Bronchial epithelial cell (primary cell): ENCODE data around the gene SMYD2. TPM values are rescaled to one million over a fixed set of nuclear protein-coding genes. Genes with fewer than 3 reads are reported as not detected.

Source experiments
- DNase-seq: peaks from one replicate; pipeline ENCODE4 v3.0.0-alpha.2; 2010; ENCODE audit warnings: low read depth
- FAIRE-seq: peaks from 2 replicates; lab custom pipeline; 2011; peaks lifted over from hg19 to GRCh38; lab: Jason Lieb, UNC
- H3K27me3 ChIP-seq: 2 replicates; pipeline ENCODE4 v1.5.1; 2011; ENCODE audit warnings: low read length; ENCODE audit not compliant: control insufficient read depth, insufficient read depth
- H3K36me3 ChIP-seq: 2 replicates; pipeline ENCODE4 v1.5.1; 2011; ENCODE audit warnings: low read length; ENCODE audit not compliant: control insufficient read depth, insufficient read depth
- H3K4me3 ChIP-seq: 2 replicates; pipeline ENCODE4 v1.5.1; 2011; ENCODE audit warnings: mild to moderate bottlenecking, low read depth, low read length, control low read depth
- total RNA-seq: library from RNA; depleted of rRNA; stranded (reverse); fragments of >200 nt; gene quantifications from 2 replicates; pipeline ENCODE4 v1.2.1, GENCODE V29; 2014
- TF ChIP-seq, protein P1 (sequence below): IDR thresholded peaks from 2 replicates; pipeline ENCODE4 v1.5.1; 2011; ENCODE audit warnings: mild to moderate bottlenecking, moderate library complexity, low read length, control low read depth, inconsistent platforms; ENCODE audit not compliant: insufficient read depth, severe bottlenecking

The SMYD2 gene, protein sequence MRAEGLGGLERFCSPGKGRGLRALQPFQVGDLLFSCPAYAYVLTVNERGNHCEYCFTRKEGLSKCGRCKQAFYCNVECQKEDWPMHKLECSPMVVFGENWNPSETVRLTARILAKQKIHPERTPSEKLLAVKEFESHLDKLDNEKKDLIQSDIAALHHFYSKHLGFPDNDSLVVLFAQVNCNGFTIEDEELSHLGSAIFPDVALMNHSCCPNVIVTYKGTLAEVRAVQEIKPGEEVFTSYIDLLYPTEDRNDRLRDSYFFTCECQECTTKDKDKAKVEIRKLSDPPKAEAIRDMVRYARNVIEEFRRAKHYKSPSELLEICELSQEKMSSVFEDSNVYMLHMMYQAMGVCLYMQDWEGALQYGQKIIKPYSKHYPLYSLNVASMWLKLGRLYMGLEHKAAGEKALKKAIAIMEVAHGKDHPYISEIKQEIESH
- 49.2 and 58.4 TPM in 2 replicates for total RNA-seq

GRCh38 chr1:214281021-214281719, at the start of gene SMYD2:
TSS of gene SMYD2 (plus strand) at chr1:214281159. CDS start at chr1:214281255, 96 bp downstream.
- FAIRE-seq: no peak

DNA sequence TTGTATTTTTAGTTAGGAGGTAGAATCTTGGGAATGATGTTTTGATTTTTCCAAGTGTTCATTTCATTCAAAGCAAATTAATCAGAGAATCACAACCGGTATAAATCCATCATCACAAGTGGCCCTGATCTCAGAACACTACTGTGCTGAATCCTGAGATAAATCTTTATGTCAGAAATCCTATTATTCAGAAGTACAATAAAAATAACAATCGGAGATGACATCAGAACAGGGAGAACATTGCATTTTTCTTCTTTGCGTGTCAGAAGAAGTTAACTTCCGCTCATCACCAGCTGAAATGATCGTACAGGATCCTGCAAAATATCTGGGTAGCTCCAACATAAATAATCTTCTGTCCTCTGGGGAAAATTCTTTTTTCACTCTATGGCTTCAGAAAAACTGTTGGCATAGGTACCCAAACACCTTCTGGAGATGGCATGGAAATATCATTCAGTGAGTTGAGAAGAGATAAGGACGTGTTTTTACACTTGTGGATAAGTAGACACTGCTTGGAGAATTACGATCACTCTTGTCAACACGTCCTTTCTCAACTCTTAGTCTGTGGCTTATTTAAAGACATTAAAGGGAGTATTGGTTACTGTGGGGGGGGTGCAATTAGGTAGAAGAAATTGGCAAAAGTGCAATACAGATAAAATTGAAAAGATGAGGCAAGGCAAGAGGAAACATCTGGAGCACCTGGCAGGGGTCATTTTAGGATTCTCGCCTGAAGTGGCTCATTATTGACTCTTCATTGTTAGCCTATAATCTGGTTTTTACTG, 46.9 kb upstream of the SMYD2 start:
- DNase-seq (no peak), FAIRE-seq (no peak)
- H3K36me3 ChIP-seq: no peaks in the 10 kb centered on the region
- H3K27me3 ChIP-seq: no peaks in the 10 kb centered on the region
- no peak overlapping the region for H3K4me3 ChIP-seq
- TF ChIP-seq, protein P1, sequence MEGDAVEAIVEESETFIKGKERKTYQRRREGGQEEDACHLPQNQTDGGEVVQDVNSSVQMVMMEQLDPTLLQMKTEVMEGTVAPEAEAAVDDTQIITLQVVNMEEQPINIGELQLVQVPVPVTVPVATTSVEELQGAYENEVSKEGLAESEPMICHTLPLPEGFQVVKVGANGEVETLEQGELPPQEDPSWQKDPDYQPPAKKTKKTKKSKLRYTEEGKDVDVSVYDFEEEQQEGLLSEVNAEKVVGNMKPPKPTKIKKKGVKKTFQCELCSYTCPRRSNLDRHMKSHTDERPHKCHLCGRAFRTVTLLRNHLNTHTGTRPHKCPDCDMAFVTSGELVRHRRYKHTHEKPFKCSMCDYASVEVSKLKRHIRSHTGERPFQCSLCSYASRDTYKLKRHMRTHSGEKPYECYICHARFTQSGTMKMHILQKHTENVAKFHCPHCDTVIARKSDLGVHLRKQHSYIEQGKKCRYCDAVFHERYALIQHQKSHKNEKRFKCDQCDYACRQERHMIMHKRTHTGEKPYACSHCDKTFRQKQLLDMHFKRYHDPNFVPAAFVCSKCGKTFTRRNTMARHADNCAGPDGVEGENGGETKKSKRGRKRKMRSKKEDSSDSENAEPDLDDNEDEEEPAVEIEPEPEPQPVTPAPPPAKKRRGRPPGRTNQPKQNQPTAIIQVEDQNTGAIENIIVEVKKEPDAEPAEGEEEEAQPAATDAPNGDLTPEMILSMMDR: no peak

More at GRCh38 chr1:214281021-214281719, at the start of gene SMYD2:
- Histone ChIP-seq H3K27me3 (no peaks in the 10 kb centered on the region), H3K4me3 (peak within 1 kb of the TSS; percentile 63), H3K36me3 (no peaks in the 10 kb centered on the region)
- TF ChIP-seq, protein P1: no peak
- DNase-seq: peak; percentile 45

DNA sequence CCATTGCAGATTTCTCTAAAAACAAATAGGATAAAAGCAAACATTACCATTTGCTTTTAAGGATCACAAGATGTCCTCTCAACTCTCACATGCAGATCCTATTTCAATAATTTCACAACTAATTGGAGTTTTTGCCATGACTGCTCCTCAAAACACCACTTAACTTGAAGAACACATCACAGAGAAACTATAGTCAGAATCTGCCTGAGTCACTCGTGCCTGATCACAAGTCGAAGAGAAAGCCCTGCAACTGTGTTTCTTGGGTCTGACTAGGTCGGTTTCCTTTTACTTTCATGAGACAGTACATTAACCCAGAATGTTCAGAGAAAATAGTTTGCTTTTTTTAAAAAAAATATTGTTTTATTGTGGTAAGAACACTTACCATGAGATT, 46.3 kb upstream of the SMYD2 start:
- H3K4me3 ChIP-seq: no peak overlapping the region
- H3K27me3 ChIP-seq: no peaks in the 10 kb centered on the region
- TF ChIP-seq, protein P1: no peak
- no peaks in the 10 kb centered on the region for H3K36me3 ChIP-seq
- no peak for FAIRE-seq
- peak; percentile 61 for DNase-seq

DNA sequence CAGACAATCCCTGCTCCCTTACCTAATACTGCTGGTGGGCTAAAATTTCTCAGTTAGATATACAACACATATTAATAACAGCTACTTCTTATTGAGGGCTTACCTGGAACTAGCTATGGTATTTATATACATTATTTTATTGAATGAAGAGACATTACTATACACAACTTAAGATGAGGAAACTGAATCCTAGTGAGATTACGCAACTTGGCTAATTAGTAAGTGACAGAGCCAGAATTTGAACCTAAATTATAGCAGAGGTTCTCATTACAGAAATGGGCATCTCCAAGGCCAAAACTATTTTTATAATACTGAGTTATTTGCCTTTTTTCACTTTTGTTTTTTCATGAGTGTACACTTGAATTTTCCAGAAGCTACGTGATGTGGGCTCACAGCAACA, 44.5 kb upstream of the SMYD2 start:
- DNase-seq (no peak), FAIRE-seq (no peak)
- no peaks in the 10 kb centered on the region for H3K36me3 ChIP-seq
- no peak overlapping the region for H3K4me3 ChIP-seq
- no peaks in the 10 kb centered on the region for H3K27me3 ChIP-seq
- TF ChIP-seq, protein P1: no peak

DNA sequence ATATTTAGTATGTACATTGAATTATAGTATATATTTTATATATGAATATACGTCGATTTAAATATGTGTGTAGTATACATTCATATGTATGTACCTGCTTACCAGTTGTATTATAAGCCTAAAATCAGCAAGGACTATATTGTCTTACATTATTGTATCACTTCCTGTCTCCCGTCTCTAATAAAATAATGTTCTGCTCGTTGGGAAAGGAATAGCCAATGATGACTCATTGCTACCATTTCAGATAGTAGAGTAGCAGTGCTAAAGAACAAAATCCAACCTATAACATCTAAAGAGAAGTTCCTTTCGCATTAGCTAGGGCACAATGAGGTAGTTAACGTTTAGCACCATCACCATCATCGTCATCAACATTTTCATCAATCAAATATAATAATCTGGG, 39.9 kb upstream of the SMYD2 start:
- TF ChIP-seq, protein P1: no peak
- DNase-seq (peak; percentile 58), FAIRE-seq (no peak)
- Histone ChIP-seq H3K27me3 (no peaks in the 10 kb centered on the region), H3K36me3 (no peaks in the 10 kb centered on the region), H3K4me3 (no peak overlapping the region)
